ENCODE measurements around the gene PDILT. TPM values are rescaled to one million over a fixed set of nuclear protein-coding genes. Genes with fewer than 3 reads are reported as not detected.
A peak's percentile ranks its signal among the peaks of the same experiment; 100 is the strongest.

Gene PDILT
- total and polyA plus RNA-seq, 2 experiments from 2014 or later = not detected

- no peak overlapping the region for H3K4me2 ChIP-seq
- H4K20me1 ChIP-seq (replicated peaks; ENCODE audit: insufficient read depth) = no peaks in the 10 kb centered on the region
- H3K27me3 Mint-ChIP-seq (ENCODE audit: insufficient read depth, low read depth, poor library complexity) = peaks cover 5% of the 10 kb centered on the region
- no peak overlapping the region for H3K4me3 Mint-ChIP-seq
- H3K4me1 Mint-ChIP-seq = peaks cover 3% of the 10 kb centered on the region; the same call in 2 of the 3 replicates
- no peaks in the 10 kb centered on the region for H3F3A ChIP-seq (replicated peaks; ENCODE audit: low read depth)
- H3K4me3 ChIP-seq = no peak overlapping the region
- no peaks in the 10 kb centered on the region for H3K27me3 ChIP-seq (ENCODE audit: insufficient read depth)
- H3K9me3 Mint-ChIP-seq = no peaks in the 10 kb centered on the region
- no peak for TF ChIP-seq ETS1 (IDR thresholded peaks at IDR 0.05)
- no peaks in the 10 kb centered on the region for H3K9me2 ChIP-seq (ENCODE audit: insufficient read depth)
- H3K36me3 ChIP-seq (ENCODE audit: insufficient read depth) = no peaks in the 10 kb centered on the region
- no peaks in the 10 kb centered on the region for H3K36me3 Mint-ChIP-seq (ENCODE audit: low read depth)
- H3K4me1 ChIP-seq (ENCODE audit: insufficient read depth) = peaks cover 9% of the 10 kb centered on the region
- H3K27ac Mint-ChIP-seq = no peak overlapping the region
- H3K27ac ChIP-seq (ENCODE audit: low read depth) = no peak overlapping the region
- H3K79me2 ChIP-seq (replicated peaks; ENCODE audit: insufficient read depth) = no peaks in the 10 kb centered on the region
- no peak for ATAC-seq
- DNase-seq (ENCODE audit: low spot score) = no peak
- no peak overlapping the region for H2AFZ ChIP-seq
Observed at GRCh38 chr16:20334396-20334795, 70.1 kb downstream of the PDILT start.

- no peak overlapping the region for H3K27ac ChIP-seq (ENCODE audit: low read depth)
- H3K36me3 ChIP-seq (ENCODE audit: insufficient read depth) = no peaks in the 10 kb centered on the region
- peak overlapping the region; percentile 32; the same call in 1 of the 2 replicates for H2AFZ ChIP-seq
- Mint-ChIP-seq H3K4me1 (no peaks in the 10 kb centered on the region; the same call in 2 of the 3 replicates), H3K27me3 (ENCODE audit: insufficient read depth, low read depth, poor library complexity) (peaks cover 6% of the 10 kb centered on the region), H3K4me3 (no peak overlapping the region), H3K36me3 (ENCODE audit: low read depth) (no peaks in the 10 kb centered on the region), H3K9me3 (no peaks in the 10 kb centered on the region; the same call in 2 of the 3 replicates), H3K27ac (no peak overlapping the region)
- H4K20me1 ChIP-seq (replicated peaks; ENCODE audit: insufficient read depth) = no peaks in the 10 kb centered on the region
- H3K79me2 ChIP-seq (replicated peaks; ENCODE audit: insufficient read depth) = no peaks in the 10 kb centered on the region
- peaks cover 5% of the 10 kb centered on the region; the same call in 1 of the 2 replicates for H3K4me1 ChIP-seq (ENCODE audit: insufficient read depth)
- no peak overlapping the region for H3K4me2 ChIP-seq
- no peaks in the 10 kb centered on the region for H3K27me3 ChIP-seq (ENCODE audit: insufficient read depth)
- H3F3A ChIP-seq (replicated peaks; ENCODE audit: low read depth) = no peaks in the 10 kb centered on the region
- DNase-seq (ENCODE audit: low spot score) = no peak
- H3K4me3 ChIP-seq = no peak overlapping the region
- ATAC-seq = no peak
- no peak for TF ChIP-seq EZH2 (IDR thresholded peaks at IDR 0.05; ENCODE audit: low read depth, unreplicated experiment)
- no peak for TF ChIP-seq NANOG (IDR thresholded peaks at IDR 0.05; ENCODE audit: borderline replicate concordance)
- TF ChIP-seq, protein P1, sequence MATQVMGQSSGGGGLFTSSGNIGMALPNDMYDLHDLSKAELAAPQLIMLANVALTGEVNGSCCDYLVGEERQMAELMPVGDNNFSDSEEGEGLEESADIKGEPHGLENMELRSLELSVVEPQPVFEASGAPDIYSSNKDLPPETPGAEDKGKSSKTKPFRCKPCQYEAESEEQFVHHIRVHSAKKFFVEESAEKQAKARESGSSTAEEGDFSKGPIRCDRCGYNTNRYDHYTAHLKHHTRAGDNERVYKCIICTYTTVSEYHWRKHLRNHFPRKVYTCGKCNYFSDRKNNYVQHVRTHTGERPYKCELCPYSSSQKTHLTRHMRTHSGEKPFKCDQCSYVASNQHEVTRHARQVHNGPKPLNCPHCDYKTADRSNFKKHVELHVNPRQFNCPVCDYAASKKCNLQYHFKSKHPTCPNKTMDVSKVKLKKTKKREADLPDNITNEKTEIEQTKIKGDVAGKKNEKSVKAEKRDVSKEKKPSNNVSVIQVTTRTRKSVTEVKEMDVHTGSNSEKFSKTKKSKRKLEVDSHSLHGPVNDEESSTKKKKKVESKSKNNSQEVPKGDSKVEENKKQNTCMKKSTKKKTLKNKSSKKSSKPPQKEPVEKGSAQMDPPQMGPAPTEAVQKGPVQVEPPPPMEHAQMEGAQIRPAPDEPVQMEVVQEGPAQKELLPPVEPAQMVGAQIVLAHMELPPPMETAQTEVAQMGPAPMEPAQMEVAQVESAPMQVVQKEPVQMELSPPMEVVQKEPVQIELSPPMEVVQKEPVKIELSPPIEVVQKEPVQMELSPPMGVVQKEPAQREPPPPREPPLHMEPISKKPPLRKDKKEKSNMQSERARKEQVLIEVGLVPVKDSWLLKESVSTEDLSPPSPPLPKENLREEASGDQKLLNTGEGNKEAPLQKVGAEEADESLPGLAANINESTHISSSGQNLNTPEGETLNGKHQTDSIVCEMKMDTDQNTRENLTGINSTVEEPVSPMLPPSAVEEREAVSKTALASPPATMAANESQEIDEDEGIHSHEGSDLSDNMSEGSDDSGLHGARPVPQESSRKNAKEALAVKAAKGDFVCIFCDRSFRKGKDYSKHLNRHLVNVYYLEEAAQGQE (IDR thresholded peaks at IDR 0.05; ENCODE audit: unreplicated experiment) = no peak
- no peaks in the 10 kb centered on the region for H3K9me2 ChIP-seq (ENCODE audit: insufficient read depth)
Observed at GRCh38 chr16:20333120-20333519, 71.4 kb downstream of the PDILT start.

- Histone ChIP-seq H3K36me3 (ENCODE audit: insufficient read depth) (no peaks in the 10 kb centered on the region), H4K20me1 (replicated peaks; ENCODE audit: insufficient read depth) (no peaks in the 10 kb centered on the region), H3K9me2 (ENCODE audit: insufficient read depth) (no peaks in the 10 kb centered on the region), H3K4me1 (ENCODE audit: insufficient read depth) (peaks cover 5% of the 10 kb centered on the region; the same call in 1 of the 2 replicates), H3K4me2 (no peak overlapping the region), H3K27ac (ENCODE audit: low read depth) (no peak overlapping the region), H3K4me3 (no peak overlapping the region), H2AFZ (no peak overlapping the region), H3K79me2 (replicated peaks; ENCODE audit: insufficient read depth) (no peaks in the 10 kb centered on the region), H3K27me3 (ENCODE audit: insufficient read depth) (no peaks in the 10 kb centered on the region), H3F3A (replicated peaks; ENCODE audit: low read depth) (no peaks in the 10 kb centered on the region)
- Mint-ChIP-seq H3K9me3 (no peaks in the 10 kb centered on the region; the same call in 2 of the 3 replicates), H3K27me3 (ENCODE audit: insufficient read depth, low read depth, poor library complexity) (peaks cover 6% of the 10 kb centered on the region), H3K4me3 (no peak overlapping the region), H3K4me1 (no peaks in the 10 kb centered on the region; the same call in 2 of the 3 replicates), H3K27ac (no peak overlapping the region), H3K36me3 (ENCODE audit: low read depth) (no peaks in the 10 kb centered on the region)
- ATAC-seq (no peak), DNase-seq (ENCODE audit: low spot score) (no peak)
- TF ChIP-seq EZH2phosphoT487 (IDR thresholded peaks at IDR 0.05; ENCODE audit: unreplicated experiment) (no peak), JUNB (IDR thresholded peaks at IDR 0.05; ENCODE audit: unreplicated experiment) (no peak), POLR2AphosphoS5 (IDR thresholded peaks at IDR 0.05; ENCODE audit: low read depth) (no peak), ZNF331 (CRISPR knock-in tag; IDR thresholded peaks at IDR 0.05; ENCODE audit: low read depth) (no peak), ETS1 (IDR thresholded peaks at IDR 0.05) (no peak), CREB1 (CRISPR knock-in tag; IDR thresholded peaks at IDR 0.05; ENCODE audit: low read depth) (no peak), STAT1 (IDR thresholded peaks at IDR 0.05; ENCODE audit: unreplicated experiment) (no peak), EZH2 (IDR thresholded peaks at IDR 0.05; ENCODE audit: low read depth, unreplicated experiment) (no peak)
- TF ChIP-seq, protein P2, sequence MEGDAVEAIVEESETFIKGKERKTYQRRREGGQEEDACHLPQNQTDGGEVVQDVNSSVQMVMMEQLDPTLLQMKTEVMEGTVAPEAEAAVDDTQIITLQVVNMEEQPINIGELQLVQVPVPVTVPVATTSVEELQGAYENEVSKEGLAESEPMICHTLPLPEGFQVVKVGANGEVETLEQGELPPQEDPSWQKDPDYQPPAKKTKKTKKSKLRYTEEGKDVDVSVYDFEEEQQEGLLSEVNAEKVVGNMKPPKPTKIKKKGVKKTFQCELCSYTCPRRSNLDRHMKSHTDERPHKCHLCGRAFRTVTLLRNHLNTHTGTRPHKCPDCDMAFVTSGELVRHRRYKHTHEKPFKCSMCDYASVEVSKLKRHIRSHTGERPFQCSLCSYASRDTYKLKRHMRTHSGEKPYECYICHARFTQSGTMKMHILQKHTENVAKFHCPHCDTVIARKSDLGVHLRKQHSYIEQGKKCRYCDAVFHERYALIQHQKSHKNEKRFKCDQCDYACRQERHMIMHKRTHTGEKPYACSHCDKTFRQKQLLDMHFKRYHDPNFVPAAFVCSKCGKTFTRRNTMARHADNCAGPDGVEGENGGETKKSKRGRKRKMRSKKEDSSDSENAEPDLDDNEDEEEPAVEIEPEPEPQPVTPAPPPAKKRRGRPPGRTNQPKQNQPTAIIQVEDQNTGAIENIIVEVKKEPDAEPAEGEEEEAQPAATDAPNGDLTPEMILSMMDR (conservative IDR thresholded peaks at IDR 0.05; ENCODE audit: low read depth in 2 of 2) = no peak
Observed at GRCh38 chr16:20332411-20332810, 72.1 kb downstream of the PDILT start.
